Left ventricle myocardium inferior (tissue), 1 donor: ENCODE data around the gene MYL6. TPM values are rescaled to one million over a fixed set of nuclear protein-coding genes. Genes with fewer than 3 reads are reported as not detected.

Experiments
- DNase-seq: peaks from one replicate; pipeline ENCODE4 v3.0.0-alpha.2; 2020
- H3K27ac ChIP-seq: fragments of 200-600 bp; replicated peaks from 2 replicates; pipeline ENCODE4 v1.8.0; 2021
- H3K27me3 ChIP-seq: fragments of 200-600 bp; 2 replicates; pipeline ENCODE4 v1.8.0; 2021; ENCODE audit warnings: low read depth
- H3K36me3 ChIP-seq: fragments of 200-600 bp; 2 replicates; pipeline ENCODE4 v1.8.0; 2021
- H3K4me1 ChIP-seq: fragments of 200-600 bp; 2 replicates; pipeline ENCODE4 v1.8.0; 2021
- H3K4me3 ChIP-seq: fragments of 200-600 bp; 2 replicates; pipeline ENCODE4 v1.8.0; 2021; ENCODE audit warnings: mild to moderate bottlenecking, moderate library complexity
- H3K9me3 ChIP-seq: fragments of 200-600 bp; replicated peaks from 2 replicates; pipeline ENCODE4 v1.8.0; 2021
- intact Hi-C: fragments of 100-400 bp; cut with micrococcal nuclease; formaldehyde crosslinking; loops from one replicate; pipeline ENCODE4 v1.11.0; 2022
- total RNA-seq: library from RNA; stranded (reverse); fragmentation: NEBNext Ultra II Directional; extraction: Animal tissue kit (Norgen Biotek cat#: 25700); gene quantifications from one replicate; pipeline ENCODE4 v1.2.1, GENCODE V29; 2021
- TF ChIP-seq, protein P1 (sequence below): fragments of 200-600 bp; IDR thresholded peaks from 2 replicates; pipeline ENCODE4 v1.8.0; 2021; ENCODE audit warnings: antibody characterized with exemption, mild to moderate bottlenecking, borderline replicate concordance
- donor health status: DM: no; HTN: yes; CAD: no; lungs with severe emphysema.

MYL6 gene
- total RNA-seq, 1 donor from 2014 or later = 508 TPM

DNA sequence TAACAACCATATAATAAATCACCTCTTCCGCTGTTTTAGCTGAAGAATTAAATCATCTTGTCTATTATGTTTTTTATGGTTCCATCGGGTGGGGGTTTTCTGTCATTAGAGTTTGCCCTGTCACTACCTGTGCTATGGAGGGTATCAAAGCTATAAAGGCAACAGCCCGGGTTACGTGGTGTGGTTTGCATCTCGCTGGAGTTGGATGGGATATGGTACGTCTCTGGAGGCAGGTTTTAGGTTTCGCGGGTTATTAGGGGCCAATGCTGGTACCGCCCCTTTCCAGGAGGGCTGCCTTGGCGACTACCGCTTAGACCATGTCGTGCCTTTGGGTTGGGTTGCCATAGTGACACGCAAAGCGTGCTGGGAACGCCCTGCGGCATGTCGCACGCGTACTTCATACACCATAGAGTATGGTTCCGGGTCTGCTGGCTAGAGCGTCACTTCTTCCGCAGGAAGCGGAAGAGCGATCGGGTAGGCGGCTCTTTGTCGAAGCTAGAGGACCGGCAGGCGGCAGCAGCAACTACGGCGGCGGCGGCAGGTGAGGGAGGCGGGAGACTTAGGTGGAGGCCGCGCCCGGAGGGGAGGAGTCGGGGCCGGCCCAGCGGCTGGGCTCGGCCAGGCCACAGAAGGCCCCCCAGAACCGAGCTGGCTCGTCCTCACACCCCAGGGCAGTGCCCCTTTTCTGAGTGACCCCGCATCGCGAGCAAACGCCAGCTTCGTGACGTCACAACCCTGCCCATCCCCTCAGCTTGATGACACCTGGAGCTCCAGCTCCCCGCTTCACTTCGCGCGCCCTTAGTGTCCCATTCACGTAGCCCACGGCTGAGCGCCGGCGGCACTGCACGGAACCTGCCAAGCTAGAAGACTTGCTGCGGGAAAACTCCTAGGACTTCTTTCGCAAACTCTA lies 40.1 kb upstream of the MYL6 start, which contains the start of gene ZC3H10:
Gene ZC3H10, plus strand, starts transcription at position 489 of the 910 bp plus-strand sequence. CDS start 2,297 bp downstream, outside the sequence.
- Histone ChIP-seq H3K9me3 (no peaks in the 10 kb centered on the region), H3K27me3 (no peaks in the 10 kb centered on the region), H3K36me3 (peaks cover 28% of the 10 kb centered on the region), H3K4me3 (peak within 1 kb of the TSS; percentile 91), H3K4me1 (peaks cover 68% of the 10 kb centered on the region), H3K27ac (peak within 1 kb of the TSS; percentile 95)
- intact Hi-C loops = loop anchor here (5.0 kb wide), 2 partner anchors 39 to 74 kb away; partner anchors contain the start of gene MYL6
- DNase-seq = peak; percentile 96
- TF ChIP-seq, protein P1, sequence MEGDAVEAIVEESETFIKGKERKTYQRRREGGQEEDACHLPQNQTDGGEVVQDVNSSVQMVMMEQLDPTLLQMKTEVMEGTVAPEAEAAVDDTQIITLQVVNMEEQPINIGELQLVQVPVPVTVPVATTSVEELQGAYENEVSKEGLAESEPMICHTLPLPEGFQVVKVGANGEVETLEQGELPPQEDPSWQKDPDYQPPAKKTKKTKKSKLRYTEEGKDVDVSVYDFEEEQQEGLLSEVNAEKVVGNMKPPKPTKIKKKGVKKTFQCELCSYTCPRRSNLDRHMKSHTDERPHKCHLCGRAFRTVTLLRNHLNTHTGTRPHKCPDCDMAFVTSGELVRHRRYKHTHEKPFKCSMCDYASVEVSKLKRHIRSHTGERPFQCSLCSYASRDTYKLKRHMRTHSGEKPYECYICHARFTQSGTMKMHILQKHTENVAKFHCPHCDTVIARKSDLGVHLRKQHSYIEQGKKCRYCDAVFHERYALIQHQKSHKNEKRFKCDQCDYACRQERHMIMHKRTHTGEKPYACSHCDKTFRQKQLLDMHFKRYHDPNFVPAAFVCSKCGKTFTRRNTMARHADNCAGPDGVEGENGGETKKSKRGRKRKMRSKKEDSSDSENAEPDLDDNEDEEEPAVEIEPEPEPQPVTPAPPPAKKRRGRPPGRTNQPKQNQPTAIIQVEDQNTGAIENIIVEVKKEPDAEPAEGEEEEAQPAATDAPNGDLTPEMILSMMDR = peak; percentile 63

DNA sequence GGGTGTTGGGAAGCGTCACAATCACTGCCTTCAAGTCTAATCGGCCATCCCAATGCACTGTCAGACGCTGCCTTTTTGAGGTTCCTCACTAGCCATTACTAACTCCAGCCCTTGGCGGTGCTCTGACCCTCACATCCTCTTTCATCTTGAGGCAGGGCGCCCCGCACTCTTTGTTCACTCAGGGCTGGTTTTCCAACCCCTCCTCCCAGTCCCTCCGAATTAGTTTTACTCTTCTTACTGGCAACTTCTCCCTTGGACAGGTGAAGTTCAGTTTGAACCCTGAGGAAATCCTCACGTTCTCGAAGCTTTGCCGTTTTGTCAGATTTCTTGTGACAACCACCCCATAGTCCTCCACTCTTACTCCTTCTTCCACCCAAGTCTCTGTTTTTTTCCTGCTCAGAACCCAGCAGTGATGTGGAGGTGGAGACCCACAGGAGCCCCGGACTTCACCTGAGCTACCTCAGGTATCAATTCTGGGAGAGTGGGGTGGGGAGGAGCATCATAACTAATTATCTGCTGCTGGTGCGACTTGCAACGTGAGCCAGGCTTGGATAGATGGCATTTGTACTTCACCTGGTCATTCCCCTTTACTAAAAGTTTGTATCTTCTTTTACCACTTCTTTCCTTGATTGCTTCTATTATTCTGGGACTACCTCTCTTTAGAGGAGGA lies 39.3 kb upstream of the MYL6 start:
- Histone ChIP-seq H3K36me3 (peaks cover 20% of the 10 kb centered on the region), H3K4me1 (peaks cover 74% of the 10 kb centered on the region), H3K9me3 (no peaks in the 10 kb centered on the region), H3K27me3 (no peaks in the 10 kb centered on the region), H3K27ac (peak overlapping the region; percentile 95), H3K4me3 (peak overlapping the region; percentile 91)
- TF ChIP-seq, protein P1 = no peak
- intact Hi-C loops = loop anchor here (5.0 kb wide), 2 partner anchors 38 to 73 kb away; partner anchors contain the start of gene MYL6
- no peak for DNase-seq

DNA sequence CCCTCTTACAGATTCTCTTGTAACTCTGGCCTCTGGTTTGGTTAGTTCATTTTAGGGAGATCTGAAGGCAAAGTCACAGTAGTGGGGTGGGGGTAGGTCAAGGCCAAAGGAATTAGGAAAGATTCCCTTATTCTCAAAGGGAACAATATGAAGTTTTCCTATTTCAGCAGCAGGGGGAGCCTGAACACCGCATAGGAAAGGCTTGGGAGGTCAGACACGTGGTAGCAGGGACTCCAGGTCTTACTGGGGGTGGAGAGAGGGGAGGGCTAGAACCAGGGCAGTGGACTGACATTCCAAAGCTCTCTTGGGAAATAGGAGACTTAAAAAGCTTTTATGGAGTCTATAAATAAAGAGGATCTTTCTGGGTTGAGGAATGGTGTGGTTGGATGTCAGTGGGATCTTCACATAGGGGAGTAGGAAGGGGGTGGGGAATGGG lies 38.8 kb upstream of the MYL6 start:
- DNase-seq = peak; percentile 55
- TF ChIP-seq, protein P1 = peak; percentile 87
- peaks cover 78% of the 10 kb centered on the region for H3K4me1 ChIP-seq
- no peaks in the 10 kb centered on the region for H3K27me3 ChIP-seq
- H3K4me3 ChIP-seq = peak overlapping the region; percentile 91
- intact Hi-C loops = loop anchor here (5.0 kb wide), 2 partner anchors 38 to 73 kb away; partner anchors contain the start of gene MYL6
- H3K36me3 ChIP-seq = peaks cover 20% of the 10 kb centered on the region
- H3K9me3 ChIP-seq = no peaks in the 10 kb centered on the region
- peak overlapping the region; percentile 95 for H3K27ac ChIP-seq

DNA sequence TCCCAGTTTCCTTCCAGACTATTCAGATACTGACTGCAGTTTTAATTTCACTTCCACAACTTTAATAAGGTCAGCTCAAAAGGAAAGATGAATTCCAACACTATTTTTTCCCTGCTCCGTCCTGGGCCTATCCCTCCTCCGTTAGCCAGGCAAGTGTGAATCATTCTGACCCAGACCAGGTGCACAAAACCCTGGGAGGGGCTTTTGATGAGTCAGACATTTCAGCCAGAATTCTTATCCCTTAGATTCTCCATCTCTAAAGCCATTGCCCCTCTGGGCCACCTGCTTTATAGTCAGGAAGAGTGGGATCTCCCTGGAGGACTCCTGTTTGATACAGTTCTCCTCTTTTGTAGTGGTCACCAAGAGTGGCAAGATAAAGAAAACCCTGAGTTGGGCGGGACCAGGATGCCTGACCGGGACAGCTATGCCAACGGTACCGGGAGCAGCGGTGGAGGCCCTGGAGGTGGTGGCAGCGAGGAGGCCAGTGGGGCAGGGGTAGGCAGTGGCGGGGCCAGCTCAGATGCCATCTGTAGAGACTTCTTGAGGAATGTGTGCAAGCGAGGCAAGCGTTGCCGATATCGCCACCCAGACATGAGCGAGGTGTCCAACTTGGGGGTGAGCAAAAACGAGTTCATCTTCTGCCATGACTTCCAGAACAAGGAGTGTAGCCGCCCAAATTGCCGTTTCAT lies 37.9 kb upstream of the MYL6 start:
- peaks cover 20% of the 10 kb centered on the region for H3K36me3 ChIP-seq
- H3K27me3 ChIP-seq = no peaks in the 10 kb centered on the region
- TF ChIP-seq, protein P1 = no peak
- H3K4me1 ChIP-seq = peaks cover 86% of the 10 kb centered on the region
- no peaks in the 10 kb centered on the region for H3K9me3 ChIP-seq
- H3K27ac ChIP-seq = peak overlapping the region; percentile 95
- peak overlapping the region; percentile 91 for H3K4me3 ChIP-seq
- no peak for DNase-seq
- intact Hi-C loops = no loop called here
